ENCODE results near the gene RXRB. TPM values are rescaled to one million over a fixed set of nuclear protein-coding genes. Genes with fewer than 3 reads are reported as not detected.

The RXRB gene
- polyA plus RNA-seq, 3 donors = 4.5 to 74.5 (median 5.1) TPM

DNA sequence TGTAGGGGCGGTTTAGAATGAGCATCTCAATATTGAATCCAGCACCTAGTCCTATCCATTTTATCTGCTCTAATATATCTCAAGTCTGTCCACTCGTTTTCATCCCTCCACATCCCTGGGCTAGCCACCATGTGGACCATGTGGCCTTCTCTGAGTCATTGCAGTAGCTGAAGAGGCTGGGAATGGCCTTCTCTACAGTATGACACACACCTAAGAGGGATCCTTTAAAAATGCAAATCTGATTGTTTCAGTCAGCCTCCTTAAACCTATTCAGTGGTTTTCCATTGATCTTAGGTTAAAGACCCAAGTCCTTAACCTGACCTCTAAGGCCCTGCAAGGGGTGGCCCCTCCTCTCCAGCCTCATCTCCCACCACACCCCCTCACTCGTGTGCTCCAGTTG lies 17.2 kb upstream of the RXRB start:
- Histone ChIP-seq H3K9me3 (replicated peaks in 1 of 2; ENCODE audit: control insufficient read depth in 1 of 2, insufficient read depth in 1 of 2, low read length in 2 of 2) (no peaks in the 10 kb centered on the region), H3K36me3 (replicated peaks in 1 of 2; ENCODE audit: control insufficient read depth in 1 of 2, insufficient read depth in 2 of 2, low read length in 2 of 2) (no peaks in the 10 kb centered on the region), H3K27me3 (ENCODE audit: control insufficient read depth in 2 of 2, insufficient read depth in 2 of 2, low read length in 2 of 2) (peaks cover 12 to 28% of the 10 kb centered on the region in 2 donors), H4K20me1 (ENCODE audit: insufficient read depth, low read length) (no peaks in the 10 kb centered on the region), H3K27ac (ENCODE audit: low read depth in 1 of 2, low read length in 2 of 2) (no peak overlapping the region), H3K9ac (ENCODE audit: insufficient read depth, low read length, poor library complexity, severe bottlenecking) (no peak overlapping the region), H3K4me2 (replicated peaks; ENCODE audit: extremely low read depth, low read length, poor library complexity, severe bottlenecking) (no peak overlapping the region), H3K4me3 (replicated peaks in 1 of 3; ENCODE audit: low read depth in 2 of 3, low read length in 3 of 3) (no peak overlapping the region), H3K4me1 (ENCODE audit: control insufficient read depth in 1 of 2, insufficient read depth in 2 of 2, low read length in 2 of 2) (peaks cover 11 to 13% of the 10 kb centered on the region in 2 donors), H3K79me2 (ENCODE audit: insufficient read depth, low read length) (no peaks in the 10 kb centered on the region), H2AFZ (ENCODE audit: insufficient read depth, low read depth, low read length, poor library complexity, severe bottlenecking) (no peak overlapping the region)
- H3K4me1 Mint-ChIP-seq = peaks cover 15% of the 10 kb centered on the region
- no peak for DNase-seq
- no peak overlapping the region for H3K27ac Mint-ChIP-seq
- peaks cover 33 to 37% (median 34%) of the 10 kb centered on the region in 3 donors for H3K27me3 Mint-ChIP-seq (ENCODE audit: low read depth in 3 of 3)
- H3K9me3 Mint-ChIP-seq = peaks cover 0 to 7% (median under 1%) of the 10 kb centered on the region in 7 donors
- H3K4me3 Mint-ChIP-seq = no peak overlapping the region
- 69% methylated on average over 2 of the region's 3 CpGs for WGBS (ENCODE audit: insufficient coverage)
- peaks cover under 1 to 8% of the 10 kb centered on the region in 2 donors for H3K36me3 Mint-ChIP-seq
- intact Hi-C loops (cut with micrococcal nuclease) = no loop called here
- TF ChIP-seq, protein P1, sequence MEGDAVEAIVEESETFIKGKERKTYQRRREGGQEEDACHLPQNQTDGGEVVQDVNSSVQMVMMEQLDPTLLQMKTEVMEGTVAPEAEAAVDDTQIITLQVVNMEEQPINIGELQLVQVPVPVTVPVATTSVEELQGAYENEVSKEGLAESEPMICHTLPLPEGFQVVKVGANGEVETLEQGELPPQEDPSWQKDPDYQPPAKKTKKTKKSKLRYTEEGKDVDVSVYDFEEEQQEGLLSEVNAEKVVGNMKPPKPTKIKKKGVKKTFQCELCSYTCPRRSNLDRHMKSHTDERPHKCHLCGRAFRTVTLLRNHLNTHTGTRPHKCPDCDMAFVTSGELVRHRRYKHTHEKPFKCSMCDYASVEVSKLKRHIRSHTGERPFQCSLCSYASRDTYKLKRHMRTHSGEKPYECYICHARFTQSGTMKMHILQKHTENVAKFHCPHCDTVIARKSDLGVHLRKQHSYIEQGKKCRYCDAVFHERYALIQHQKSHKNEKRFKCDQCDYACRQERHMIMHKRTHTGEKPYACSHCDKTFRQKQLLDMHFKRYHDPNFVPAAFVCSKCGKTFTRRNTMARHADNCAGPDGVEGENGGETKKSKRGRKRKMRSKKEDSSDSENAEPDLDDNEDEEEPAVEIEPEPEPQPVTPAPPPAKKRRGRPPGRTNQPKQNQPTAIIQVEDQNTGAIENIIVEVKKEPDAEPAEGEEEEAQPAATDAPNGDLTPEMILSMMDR (IDR thresholded peaks at IDR 0.05) = no peak

DNA sequence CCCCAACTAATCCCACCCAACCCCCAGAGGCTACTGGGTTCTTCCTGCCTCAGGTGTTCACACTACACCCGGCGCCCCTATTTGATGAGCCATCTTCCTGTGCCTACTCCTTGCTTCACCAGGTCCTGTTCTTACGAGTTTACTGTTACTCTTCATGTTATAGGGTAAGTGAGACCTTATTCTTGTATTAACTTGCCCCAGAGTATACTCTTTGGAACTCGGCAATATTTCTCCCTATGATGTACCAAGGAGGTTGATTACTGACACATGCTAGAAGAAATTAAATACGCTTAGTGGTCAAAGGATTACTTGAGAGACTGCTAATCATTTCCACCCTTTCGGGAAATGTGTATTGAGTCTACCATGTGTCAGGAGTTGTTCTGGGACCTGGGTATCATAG lies 16.8 kb upstream of the RXRB start:
- Mint-ChIP-seq H3K4me3 (no peak overlapping the region), H3K4me1 (peaks cover 19% of the 10 kb centered on the region), H3K27ac (no peak overlapping the region), H3K9me3 (peaks cover 0 to 7% (median 0%) of the 10 kb centered on the region in 7 donors), H3K36me3 (peaks cover 4 to 13% of the 10 kb centered on the region in 2 donors), H3K27me3 (ENCODE audit: low read depth in 3 of 3) (peaks cover 36 to 39% (median 37%) of the 10 kb centered on the region in 3 donors)
- H3K4me1 ChIP-seq (ENCODE audit: control insufficient read depth in 1 of 2, insufficient read depth in 2 of 2, low read length in 2 of 2) = peaks cover 14 to 16% of the 10 kb centered on the region in 2 donors
- no peaks in the 10 kb centered on the region for H3K79me2 ChIP-seq (ENCODE audit: insufficient read depth, low read length)
- no peak overlapping the region for H3K4me2 ChIP-seq (replicated peaks; ENCODE audit: extremely low read depth, low read length, poor library complexity, severe bottlenecking)
- H3K27me3 ChIP-seq (ENCODE audit: control insufficient read depth in 2 of 2, insufficient read depth in 2 of 2, low read length in 2 of 2) = peaks cover 10 to 32% of the 10 kb centered on the region in 2 donors
- no peak overlapping the region for H3K27ac ChIP-seq (ENCODE audit: low read depth in 1 of 2, low read length in 2 of 2)
- no peak for DNase-seq
- WGBS (ENCODE audit: insufficient coverage) = no CpG with 5 or more reads among the region's 6 CpGs
- H3K36me3 ChIP-seq (replicated peaks in 1 of 2; ENCODE audit: control insufficient read depth in 1 of 2, insufficient read depth in 2 of 2, low read length in 2 of 2) = peaks cover 0 to 2% of the 10 kb centered on the region in 2 donors
- H3K4me3 ChIP-seq (replicated peaks in 1 of 3; ENCODE audit: low read depth in 2 of 3, low read length in 3 of 3) = no peak overlapping the region
- TF ChIP-seq, protein P1 (IDR thresholded peaks at IDR 0.05) = no peak
- no peak overlapping the region for H2AFZ ChIP-seq (ENCODE audit: insufficient read depth, low read depth, low read length, poor library complexity, severe bottlenecking)
- no peaks in the 10 kb centered on the region for H4K20me1 ChIP-seq (ENCODE audit: insufficient read depth, low read length)
- intact Hi-C loops (cut with micrococcal nuclease) = no loop called here
- H3K9me3 ChIP-seq (replicated peaks in 1 of 2; ENCODE audit: control insufficient read depth in 1 of 2, insufficient read depth in 1 of 2, low read length in 2 of 2) = no peaks in the 10 kb centered on the region
- H3K9ac ChIP-seq (ENCODE audit: insufficient read depth, low read length, poor library complexity, severe bottlenecking) = no peak overlapping the region
